ENCODE measurements around the gene PARL. TPM values are rescaled to one million over a fixed set of nuclear protein-coding genes. Genes with fewer than 3 reads are reported as not detected.

PARL gene
- total RNA-seq, 1 donor from 2014 or later: 43.7 TPM

DNA sequence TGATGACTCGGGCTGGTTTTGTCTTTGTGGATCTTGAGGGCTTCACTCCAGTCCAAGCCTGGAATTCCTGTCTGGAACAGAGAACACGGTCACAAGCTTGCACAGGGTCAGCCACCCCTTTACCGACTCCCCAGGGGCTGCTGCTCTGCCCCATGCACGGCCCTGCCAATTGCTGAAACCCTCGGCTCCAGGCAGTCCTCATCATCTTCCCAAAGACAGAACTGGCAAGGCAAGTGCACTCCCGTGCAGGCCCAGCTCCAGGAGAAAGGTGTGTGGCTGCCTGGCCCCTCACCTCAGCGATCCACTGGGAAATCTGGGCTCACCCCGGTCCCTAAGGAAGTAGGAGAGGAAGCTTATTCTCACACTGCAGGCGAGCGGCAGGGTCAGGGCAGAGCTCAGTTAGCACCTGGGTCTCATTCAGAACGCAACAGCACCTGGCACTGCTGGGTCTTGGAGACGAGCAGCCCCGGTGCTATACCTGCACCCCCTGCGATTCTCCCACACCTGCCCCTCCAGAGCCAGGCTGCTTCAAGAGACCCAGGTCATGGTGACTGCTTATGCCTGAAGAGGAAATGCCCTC, 66.5 kb downstream of the PARL start:
- DNase-seq (ENCODE audit: low read depth): no peak

- DNase-seq (ENCODE audit: low read depth): no peak
These were observed 67.0 kb downstream of the PARL start for GRCh38 chr3:183817639-183818038.

GRCh38 chr3:183816681-183817510, 67.8 kb downstream of the PARL start:
- peak; percentile 4 for DNase-seq (ENCODE audit: low read depth)

GRCh38 chr3:183815951-183816475, 68.7 kb downstream of the PARL start:
- no peak for DNase-seq (ENCODE audit: low read depth)

DNA sequence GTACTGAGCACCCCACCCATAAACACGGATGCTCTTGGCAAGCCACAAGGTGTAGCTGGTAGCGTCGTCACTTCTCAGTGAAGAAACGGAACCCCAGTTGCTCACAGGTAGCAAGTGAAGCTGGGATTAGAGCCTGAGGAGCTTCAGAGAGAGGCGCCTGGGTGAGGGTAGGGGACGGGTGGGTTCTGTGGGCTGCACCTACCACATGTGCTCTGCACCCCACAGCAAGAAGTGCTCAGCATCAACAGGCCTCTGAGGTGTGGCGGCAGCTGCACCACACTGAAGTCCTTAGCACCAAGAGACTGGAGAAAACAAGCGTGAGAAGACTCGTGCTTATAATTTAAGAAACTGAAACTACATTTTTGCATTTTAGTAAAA, 69.1 kb downstream of the PARL start:
- DNase-seq (ENCODE audit: low read depth): no peak

DNA sequence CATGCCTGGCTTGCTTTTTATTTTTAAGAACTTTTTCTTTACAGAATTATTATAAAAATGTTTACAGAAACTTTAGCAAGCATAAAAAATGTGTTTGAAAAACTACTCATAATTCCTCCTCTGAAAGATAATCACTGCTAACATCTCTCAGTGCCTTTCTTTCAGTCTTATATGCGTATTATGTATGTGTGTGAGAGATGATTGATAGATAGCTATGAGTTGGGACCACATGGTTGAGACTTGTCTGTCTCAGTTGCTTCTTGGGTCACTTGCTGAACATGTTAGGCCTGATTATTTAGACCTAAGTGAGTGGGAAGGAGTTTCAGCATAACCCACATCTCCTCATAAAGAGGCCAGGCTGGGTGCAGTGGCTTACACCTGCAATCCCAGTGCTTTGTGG, 70.4 kb downstream of the PARL start:
- DNase-seq (ENCODE audit: low read depth): no peak

DNA sequence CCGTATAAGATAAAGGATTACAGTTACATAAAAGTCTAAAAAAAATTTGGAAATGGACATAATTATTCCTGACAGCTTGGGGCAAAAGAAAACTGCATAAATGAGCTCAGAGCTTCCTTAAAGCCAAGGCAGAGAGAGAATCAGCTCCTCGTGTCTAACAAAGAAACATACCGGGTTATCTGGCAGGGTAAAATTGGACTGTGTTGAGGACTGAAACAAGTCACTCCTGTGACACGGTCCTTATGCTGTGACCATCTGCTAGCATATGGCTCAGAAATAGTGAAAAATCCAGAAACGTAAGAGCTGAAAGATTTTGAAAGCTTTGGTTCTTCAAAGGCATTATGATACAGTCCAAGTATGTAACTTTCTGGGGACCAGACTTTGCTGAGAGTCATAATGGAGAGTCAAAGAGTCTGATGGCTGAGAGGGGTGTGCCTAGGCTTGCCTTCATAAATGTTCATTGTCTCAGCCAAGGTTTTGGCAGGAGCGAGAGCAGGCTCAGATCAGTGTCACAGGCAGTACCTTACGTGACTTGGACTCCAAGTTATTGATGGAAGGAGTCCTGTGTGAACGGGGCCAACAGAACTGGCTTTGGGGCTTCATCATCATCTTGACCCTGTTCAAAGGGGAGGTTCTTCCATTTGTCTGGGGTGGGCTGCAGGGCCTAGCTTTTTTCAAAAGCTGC, 71.8 kb downstream of the PARL start:
- no peak for DNase-seq (ENCODE audit: low read depth)

DNA sequence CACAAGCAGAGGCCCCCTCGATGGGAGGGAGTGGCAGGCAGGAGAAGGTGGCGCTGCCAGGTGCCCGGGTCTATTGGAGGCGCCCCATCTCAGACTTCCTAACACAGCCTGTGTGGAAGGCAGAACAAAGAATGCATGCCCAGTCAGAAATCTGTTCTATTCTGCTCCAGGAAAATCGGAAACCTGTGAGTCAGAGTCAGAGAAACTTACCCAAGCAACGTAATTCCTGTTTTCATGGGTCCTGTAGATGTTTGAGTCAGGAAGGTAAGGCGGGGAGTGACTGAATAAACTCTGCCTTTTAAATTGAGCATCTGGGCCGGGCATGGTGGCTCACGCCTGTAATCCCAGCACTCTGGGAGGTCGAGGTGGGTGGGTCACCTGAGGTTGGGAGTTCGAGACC, 73.0 kb downstream of the PARL start:
- DNase-seq (ENCODE audit: low read depth): no peak

- no peak for DNase-seq (ENCODE audit: low read depth)
These were observed 73.8 kb downstream of the PARL start for GRCh38 chr3:183810643-183811594.

DNA sequence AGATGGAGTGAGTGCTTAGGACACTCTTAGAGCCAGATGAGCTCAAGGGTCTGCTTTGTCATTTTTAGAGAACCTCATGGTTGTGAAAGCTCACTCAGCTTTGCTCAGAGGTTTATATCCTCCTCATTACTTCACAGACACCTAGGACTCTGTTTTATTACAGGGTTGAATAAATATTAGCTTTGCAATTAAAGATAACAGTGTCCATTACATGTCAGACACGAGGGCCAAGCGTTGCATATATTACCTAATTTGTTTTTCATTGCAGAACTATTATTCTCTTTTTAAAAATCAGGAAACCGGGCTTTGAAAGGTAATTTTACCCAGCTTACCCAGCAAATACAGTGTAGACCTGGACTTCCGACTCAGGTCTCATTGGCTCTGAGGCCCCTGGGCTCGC, 75.4 kb downstream of the PARL start:
- DNase-seq (ENCODE audit: low read depth): no peak

DNA sequence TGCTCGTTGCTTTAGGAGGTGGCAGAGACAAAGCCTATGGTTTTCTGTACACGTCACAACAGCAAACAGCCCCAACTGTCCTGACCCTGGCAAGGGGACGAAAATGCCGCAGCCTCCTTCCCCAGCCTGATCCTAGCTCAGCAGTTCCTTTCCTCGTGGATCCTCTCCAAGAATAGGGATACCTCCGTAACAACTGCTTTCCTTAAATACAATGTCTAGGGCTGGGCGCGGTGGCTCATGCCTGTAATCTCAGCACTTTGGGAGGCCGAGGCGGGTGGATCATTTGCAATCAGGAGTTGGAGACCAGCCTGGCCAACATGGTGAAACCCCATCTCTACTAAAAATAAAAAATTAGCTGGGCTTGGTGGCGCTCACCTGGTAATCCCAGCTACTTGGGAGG, 76.3 kb downstream of the PARL start:
- no peak for DNase-seq (ENCODE audit: low read depth)

DNA sequence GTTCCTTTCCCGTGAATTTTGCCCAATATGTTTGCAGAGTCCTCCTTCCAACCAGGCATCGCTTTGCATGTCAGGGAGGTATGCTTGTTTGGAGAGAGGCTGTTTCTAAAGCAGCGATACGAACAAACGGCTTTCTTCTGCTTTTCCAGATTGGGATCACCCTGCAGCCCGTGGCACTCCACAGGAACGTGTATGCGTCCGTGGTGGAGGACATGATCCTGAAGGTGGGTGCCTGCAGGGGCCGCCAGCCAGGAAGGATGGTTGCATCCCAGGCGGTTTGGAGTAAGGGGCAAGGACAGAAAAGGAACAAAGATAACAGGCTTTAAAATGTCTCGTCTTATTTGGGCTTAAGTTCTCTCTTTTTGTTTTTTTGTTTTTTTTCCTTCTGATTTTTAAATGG, 76.8 kb downstream of the PARL start:
- DNase-seq (ENCODE audit: low read depth): no peak

DNA sequence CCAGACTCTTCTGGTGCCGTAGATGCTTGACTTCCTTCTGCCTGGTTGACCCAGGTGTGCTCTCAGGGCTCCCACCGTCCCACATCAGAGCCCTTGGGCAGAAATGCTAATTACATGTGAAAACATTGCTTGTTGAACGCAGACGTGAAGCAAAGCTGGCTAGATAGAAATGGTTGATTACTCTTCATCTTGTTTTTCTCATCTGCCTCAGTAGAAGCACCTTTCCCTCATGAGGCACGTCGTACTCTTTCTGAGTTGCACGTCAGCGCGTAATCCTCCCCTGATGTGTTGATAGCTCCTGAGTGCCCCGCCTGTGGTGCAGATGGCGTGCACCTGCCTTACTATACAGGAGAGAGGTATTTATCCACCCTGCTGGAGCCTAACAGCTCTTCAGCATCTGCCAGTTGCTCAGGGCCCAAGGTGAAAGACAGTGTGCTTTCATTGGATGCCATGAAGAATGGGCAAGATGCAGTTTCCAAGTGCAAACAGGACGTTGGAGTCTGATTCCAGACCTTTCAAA, 77.4 kb downstream of the PARL start:
- no peak for DNase-seq (ENCODE audit: low read depth)

GRCh38 chr3:183802989-183803388, 81.7 kb downstream of the PARL start:
- DNase-seq (ENCODE audit: low read depth): no peak

DNA sequence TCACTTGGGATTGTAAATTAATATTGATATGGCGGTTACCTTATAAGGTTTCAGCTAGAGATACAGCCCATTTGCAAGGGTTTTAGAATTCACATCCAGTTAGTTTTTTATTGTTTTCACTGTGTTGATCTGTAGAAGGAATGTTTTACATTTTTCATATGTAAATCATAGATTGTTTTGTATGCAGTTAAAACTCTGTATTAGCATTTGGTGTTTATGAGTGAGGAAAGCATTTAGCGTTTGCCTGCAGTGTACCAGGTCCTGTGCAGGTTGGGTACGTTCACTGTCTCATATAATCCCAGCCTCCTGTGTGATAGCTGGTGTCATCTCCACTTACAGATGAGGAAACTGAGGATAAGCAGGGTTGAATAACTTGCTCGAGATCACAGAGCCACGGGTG, 83.1 kb downstream of the PARL start:
- no peak for DNase-seq (ENCODE audit: low read depth)

DNA sequence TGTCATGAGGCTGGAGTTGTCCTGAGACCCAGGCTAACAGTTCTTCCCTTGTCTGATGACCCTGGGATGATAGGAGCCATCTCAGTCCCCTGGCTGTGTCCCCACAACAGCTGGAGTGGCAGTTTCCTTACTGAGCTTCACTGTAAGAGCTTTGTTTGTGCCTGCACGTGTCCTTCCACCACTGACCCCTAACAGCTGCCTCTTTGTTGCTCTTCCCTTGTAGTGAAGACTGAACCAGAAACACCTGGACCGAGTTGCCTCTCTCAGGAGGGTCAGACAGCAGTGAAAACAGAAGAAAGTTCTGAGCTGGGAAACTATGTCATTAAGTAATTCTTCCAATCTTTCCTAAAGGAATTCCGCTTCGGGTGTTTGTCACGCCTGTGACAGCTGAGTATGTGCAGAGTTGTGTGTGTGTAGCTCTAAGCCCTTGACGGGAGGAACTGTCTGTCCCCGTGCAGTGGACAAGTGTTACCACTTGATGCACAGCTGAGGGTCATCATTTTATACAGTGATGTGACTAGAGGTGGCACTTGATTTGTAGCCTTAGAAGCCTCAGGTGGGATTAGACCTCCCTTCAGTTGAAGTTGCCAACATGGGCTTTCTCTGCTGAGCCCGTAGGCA, 84.3 kb downstream of the PARL start:
- DNase-seq (ENCODE audit: low read depth): no peak

DNA sequence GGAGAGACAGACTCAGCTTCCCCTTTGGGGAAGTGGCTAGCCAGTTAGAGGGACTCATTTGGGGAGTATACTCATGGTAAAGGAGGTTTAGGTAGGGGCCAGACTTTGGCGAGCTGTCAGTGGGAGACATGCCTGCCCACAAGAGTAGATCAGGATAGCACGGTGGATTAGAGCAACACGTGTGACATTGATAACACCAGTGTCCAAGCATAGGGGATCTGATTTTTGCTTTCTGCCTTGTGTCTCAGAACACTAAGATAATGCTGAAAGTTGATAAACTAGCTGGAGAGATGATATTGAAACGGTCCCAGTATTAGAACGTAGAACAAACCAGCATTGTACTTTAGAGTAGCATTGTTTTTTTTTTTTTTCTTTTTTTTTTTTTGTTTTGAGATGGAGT, 85.2 kb downstream of the PARL start:
- no peak for DNase-seq (ENCODE audit: low read depth)

DNA sequence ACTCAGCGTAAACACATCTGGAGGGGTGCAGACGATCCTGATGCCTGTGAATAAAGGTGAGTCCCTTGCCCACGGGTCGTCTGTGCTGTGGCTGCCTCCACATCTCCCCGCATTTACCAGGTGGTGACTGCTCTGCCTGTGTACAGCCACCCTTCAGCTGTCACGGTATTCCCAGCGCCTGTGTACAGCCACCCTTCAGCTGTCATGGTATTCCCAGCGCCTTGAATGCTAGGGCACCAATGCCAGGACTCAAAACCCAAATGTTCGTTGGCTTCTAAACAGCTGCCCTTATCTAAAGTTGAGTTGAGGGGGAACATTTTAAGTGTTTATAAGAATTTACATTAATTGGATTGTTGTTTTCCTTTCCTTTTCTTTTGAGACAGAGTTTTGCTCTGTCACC, 86.7 kb downstream of the PARL start:
- no peak for DNase-seq (ENCODE audit: low read depth)

DNA sequence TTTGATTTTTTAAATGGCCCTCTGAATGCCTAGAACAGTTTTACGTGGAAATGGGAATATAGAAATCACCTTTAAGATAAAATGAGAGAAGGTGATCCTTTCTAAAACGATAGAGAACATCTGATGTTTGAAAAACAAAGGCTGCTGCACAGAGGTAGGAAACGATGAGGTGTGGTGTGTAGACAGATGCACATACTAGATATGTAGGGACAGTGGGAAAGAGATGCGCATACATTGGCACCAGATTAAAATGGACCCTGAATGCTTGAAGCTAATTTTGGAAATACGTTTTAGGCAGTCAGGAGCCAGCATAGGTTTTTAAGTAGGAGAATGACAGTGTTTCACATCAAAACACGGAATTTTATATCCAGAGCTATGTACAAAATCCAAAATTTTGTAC, 88.3 kb downstream of the PARL start:
- no peak for DNase-seq (ENCODE audit: low read depth)

GRCh38 chr3:183794452-183794851, 90.2 kb downstream of the PARL start:
- DNase-seq (ENCODE audit: low read depth): no peak

GRCh38 chr3:183792976-183793375, 91.7 kb downstream of the PARL start:
- no peak for DNase-seq (ENCODE audit: low read depth)
